Gastrocnemius medialis (tissue), 4 donors: Measurements from ENCODE around the gene B3GNT8.

Experiments
- POLR2A ChIP-seq, 2 donors: fragments of 450-650 bp; IDR thresholded peaks; one replicate each; pipeline ENCODE4 v1.6.1; 2017; ENCODE audit warnings: antibody characterized with exemption in 2 of 2, mild to moderate bottlenecking in 2 of 2, moderate library complexity in 2 of 2
- TF ChIP-seq, protein P1 (sequence below), 5 experiments: fragments of 450-650 bp in 3 of 5; fragments of 200-600 bp in 2 of 5; sonication (generic) in 2 of 5; IDR thresholded peaks in 4 of 5; conservative IDR thresholded peaks in 1 of 5; 1 replicate in 4 of 5; 2 replicates in 1 of 5; pipeline ENCODE4 v1.5.1; 2016 to 2019; ENCODE audit warnings: antibody characterized with exemption in 5 of 5, mild to moderate bottlenecking in 3 of 5, moderate library complexity in 3 of 5

DNA sequence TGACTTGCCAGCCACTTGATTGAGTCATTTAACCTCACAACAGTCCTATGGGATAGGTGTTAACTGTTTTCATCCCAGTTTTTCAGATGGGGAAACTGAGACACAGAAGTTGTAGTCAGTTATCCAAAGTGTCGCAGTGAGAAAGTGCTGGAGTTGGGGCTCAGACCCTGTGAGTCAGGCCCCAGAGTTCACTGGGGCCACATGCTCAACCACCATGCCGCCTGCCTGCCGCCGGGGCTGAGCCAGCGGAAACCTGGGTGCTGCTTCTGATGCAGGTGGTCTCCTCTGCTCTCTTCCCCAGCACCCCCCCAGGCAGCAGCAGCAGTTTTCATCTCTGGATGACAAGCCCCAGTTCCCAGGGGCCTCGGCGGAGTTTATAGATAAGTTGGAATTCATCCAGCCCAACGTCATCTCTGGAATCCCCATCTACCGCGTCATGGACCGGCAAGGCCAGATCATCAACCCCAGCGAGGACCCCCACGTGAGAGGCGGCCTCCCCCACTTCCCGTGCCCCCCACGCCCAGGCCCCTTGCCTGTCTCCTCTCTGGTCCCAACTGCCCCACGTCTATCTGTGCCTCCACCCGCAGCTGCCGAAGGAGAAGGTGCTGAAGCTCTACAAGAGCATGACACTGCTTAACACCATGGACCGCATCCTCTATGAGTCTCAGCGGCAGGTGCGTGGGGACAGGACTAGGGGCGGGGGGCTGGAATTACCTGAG is 16.7 kb downstream of the B3GNT8 start:
- TF ChIP-seq, protein P1, sequence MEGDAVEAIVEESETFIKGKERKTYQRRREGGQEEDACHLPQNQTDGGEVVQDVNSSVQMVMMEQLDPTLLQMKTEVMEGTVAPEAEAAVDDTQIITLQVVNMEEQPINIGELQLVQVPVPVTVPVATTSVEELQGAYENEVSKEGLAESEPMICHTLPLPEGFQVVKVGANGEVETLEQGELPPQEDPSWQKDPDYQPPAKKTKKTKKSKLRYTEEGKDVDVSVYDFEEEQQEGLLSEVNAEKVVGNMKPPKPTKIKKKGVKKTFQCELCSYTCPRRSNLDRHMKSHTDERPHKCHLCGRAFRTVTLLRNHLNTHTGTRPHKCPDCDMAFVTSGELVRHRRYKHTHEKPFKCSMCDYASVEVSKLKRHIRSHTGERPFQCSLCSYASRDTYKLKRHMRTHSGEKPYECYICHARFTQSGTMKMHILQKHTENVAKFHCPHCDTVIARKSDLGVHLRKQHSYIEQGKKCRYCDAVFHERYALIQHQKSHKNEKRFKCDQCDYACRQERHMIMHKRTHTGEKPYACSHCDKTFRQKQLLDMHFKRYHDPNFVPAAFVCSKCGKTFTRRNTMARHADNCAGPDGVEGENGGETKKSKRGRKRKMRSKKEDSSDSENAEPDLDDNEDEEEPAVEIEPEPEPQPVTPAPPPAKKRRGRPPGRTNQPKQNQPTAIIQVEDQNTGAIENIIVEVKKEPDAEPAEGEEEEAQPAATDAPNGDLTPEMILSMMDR (IDR thresholded peaks at IDR 0.05 in 4 of 5, conservative IDR thresholded peaks at IDR 0.05 in 1 of 5) = no peak
- TF ChIP-seq POLR2A (IDR thresholded peaks at IDR 0.05) = no peak
